Measurements from ENCODE around the gene ALK. TPM values are rescaled to one million over a fixed set of nuclear protein-coding genes. Genes with fewer than 3 reads are reported as not detected.
A peak's percentile ranks its signal among the peaks of the same experiment; 100 is the strongest.
"Not testable (repeated sequence)": the region's sequence is repeated elsewhere in the genome, so short reads cannot be mapped to it uniquely, and the experiment has no call there.

ALK gene
- total RNA-seq, 2 donors from 2014 or later: under 0.01 to 0.26 TPM

DNA sequence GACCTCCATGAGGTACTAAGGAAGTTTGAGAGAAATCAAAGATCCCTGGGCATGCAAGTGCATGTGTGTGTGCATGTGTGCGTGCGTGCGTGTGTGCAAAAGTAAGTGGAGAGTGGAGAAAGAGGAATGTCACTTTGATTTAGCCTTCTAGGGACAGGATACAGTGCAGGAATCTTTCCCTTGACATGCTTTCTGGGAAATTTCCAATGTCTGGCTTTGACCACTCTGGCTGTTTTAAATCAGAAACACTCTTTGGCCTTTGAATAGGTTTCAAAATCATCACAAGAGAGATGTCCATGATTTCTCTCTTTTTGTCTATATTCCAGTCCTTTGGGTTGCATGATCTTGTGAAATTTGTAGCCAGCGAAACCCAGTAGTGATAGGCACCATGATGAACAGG lies 162.0 kb downstream of the ALK start:
- Histone ChIP-seq H3K27ac (no peak overlapping the region), H3K4me3 (no peak overlapping the region), H3K36me3 (replicated peaks in 1 of 2; ENCODE audit: insufficient read depth in 1 of 2, low read depth in 2 of 2) (no peaks in the 10 kb centered on the region), H3K4me1 (peaks cover 8% of the 10 kb centered on the region), H3K9me3 (no peaks in the 10 kb centered on the region), H3K27me3 (no peaks in the 10 kb centered on the region)
- WGBS, 2 donors: 84 to 90% methylated on average over 4 of the region's 4 CpGs
- no peak for DNase-seq
- TF ChIP-seq, protein P1, sequence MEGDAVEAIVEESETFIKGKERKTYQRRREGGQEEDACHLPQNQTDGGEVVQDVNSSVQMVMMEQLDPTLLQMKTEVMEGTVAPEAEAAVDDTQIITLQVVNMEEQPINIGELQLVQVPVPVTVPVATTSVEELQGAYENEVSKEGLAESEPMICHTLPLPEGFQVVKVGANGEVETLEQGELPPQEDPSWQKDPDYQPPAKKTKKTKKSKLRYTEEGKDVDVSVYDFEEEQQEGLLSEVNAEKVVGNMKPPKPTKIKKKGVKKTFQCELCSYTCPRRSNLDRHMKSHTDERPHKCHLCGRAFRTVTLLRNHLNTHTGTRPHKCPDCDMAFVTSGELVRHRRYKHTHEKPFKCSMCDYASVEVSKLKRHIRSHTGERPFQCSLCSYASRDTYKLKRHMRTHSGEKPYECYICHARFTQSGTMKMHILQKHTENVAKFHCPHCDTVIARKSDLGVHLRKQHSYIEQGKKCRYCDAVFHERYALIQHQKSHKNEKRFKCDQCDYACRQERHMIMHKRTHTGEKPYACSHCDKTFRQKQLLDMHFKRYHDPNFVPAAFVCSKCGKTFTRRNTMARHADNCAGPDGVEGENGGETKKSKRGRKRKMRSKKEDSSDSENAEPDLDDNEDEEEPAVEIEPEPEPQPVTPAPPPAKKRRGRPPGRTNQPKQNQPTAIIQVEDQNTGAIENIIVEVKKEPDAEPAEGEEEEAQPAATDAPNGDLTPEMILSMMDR (IDR thresholded peaks at IDR 0.05): no peak
- TF ChIP-seq POLR2A (IDR thresholded peaks at IDR 0.05): no peak
- intact Hi-C loops (cut with DNase I): no loop called here
- no peak for ATAC-seq

DNA sequence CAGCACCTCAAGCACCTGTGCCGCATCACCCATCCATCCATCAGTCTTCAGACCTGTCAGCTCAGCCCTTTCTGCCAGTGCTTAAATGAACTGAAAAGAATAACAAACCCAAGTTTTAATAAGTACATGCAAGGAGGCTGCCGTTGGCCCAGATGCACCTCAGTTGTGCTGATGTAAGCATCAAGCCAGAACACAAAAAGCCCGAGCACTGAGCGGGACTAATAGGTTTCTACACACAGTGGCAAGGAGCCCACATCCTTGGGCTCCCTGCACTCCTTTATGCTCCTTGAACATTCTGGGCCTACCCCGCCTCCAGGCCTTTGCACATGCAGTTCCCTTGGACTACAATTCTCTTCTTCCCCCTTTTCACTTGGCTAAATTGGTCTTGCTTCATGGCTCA lies 165.6 kb downstream of the ALK start:
- no peak for TF ChIP-seq POLR2A (IDR thresholded peaks at IDR 0.05)
- TF ChIP-seq, protein P1 (IDR thresholded peaks at IDR 0.05): no peak
- Histone ChIP-seq H3K9me3 (no peaks in the 10 kb centered on the region), H3K4me3 (no peak overlapping the region), H3K27ac (no peak overlapping the region), H3K36me3 (replicated peaks in 1 of 2; ENCODE audit: insufficient read depth in 1 of 2, low read depth in 2 of 2) (no peaks in the 10 kb centered on the region), H3K27me3 (no peaks in the 10 kb centered on the region), H3K4me1 (peaks cover 8% of the 10 kb centered on the region)
- WGBS, 2 donors: 91 to 96% methylated on average over 5 of the region's 5 CpGs
- peak in 1 of 4 donors; percentile 5 for DNase-seq
- no peak for ATAC-seq
- intact Hi-C loops (cut with DNase I): no loop called here

DNA sequence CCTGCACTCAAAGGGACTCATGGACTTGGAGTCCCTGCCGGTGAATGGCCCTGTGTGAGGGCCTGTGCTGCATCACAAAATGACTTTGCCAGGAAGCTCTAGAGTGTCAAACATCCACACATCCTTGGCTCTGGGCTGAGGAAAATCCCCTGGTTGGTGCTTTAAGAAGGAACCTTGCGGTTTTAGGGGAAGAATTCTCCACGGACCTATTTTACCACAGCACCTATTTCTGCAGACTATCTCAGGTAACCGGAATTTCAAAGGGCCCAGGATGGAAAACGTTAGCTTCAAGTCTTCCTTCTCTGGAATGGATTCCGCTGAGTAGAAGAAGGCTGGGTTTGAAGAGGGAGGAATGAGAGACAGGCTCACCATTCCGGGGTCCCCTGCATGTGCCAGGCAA lies 166.2 kb downstream of the ALK start:
- TF ChIP-seq, protein P1 (IDR thresholded peaks at IDR 0.05): no peak
- TF ChIP-seq POLR2A (IDR thresholded peaks at IDR 0.05): no peak
- no peaks in the 10 kb centered on the region for H3K9me3 ChIP-seq
- WGBS, 2 donors: 89 to 97% methylated on average over 7 of the region's 7 CpGs
- H3K27me3 ChIP-seq: no peaks in the 10 kb centered on the region
- no peak overlapping the region for H3K27ac ChIP-seq
- no peak overlapping the region for H3K4me3 ChIP-seq
- ATAC-seq: no peak
- H3K4me1 ChIP-seq: peaks cover 8% of the 10 kb centered on the region
- DNase-seq: no peak
- no peaks in the 10 kb centered on the region for H3K36me3 ChIP-seq (replicated peaks in 1 of 2; ENCODE audit: insufficient read depth in 1 of 2, low read depth in 2 of 2)
- intact Hi-C loops (cut with DNase I): no loop called here

DNA sequence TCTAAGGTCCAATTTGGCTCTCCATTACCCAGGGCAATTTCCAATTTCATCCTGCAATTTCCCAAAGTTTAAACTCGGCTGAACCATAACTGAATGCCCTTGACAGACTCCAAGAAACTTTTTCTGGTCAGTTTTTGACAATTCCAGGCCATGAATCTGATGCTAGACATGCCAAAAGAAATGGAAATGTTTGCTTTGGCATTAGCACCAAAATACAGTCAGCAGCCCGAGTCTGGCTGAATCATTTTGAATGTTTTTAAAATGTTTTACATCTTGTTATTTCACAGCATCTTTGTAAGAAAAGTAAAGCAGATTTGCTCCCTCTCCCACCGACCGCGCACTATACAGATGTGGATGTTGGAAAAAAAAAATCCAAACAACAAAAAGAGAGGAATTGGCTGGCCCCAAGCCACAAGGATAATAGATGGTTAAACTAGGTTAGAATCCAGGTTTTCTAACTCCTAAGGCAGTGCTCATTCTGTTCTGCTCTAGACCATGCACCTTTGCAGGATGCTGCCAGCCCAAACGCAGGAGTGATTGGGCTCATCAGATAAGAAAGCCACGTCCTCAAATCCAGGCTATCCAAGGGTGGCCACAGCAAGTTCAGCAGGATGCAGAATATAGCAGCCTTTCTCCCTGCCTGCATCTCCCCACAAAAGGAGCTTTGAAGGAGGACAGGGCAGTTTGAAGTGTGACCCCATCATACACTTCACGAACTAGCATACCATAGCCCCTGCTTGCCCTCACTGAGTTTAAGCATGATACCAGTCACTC lies 167.5 kb downstream of the ALK start:
- TF ChIP-seq, protein P1 (IDR thresholded peaks at IDR 0.05): no peak
- no peak for TF ChIP-seq POLR2A (IDR thresholded peaks at IDR 0.05)
- no peaks in the 10 kb centered on the region for H3K36me3 ChIP-seq (replicated peaks in 1 of 2; ENCODE audit: insufficient read depth in 1 of 2, low read depth in 2 of 2)
- no peak for DNase-seq
- WGBS, 2 donors: 50 to 53% methylated on average over 8 of the region's 8 CpGs
- H3K4me3 ChIP-seq: no peak overlapping the region
- no peaks in the 10 kb centered on the region for H3K4me1 ChIP-seq
- H3K27me3 ChIP-seq: no peaks in the 10 kb centered on the region
- no peak for ATAC-seq
- intact Hi-C loops (cut with DNase I): no loop called here
- H3K9me3 ChIP-seq: no peaks in the 10 kb centered on the region
- H3K27ac ChIP-seq: no peak overlapping the region

DNA sequence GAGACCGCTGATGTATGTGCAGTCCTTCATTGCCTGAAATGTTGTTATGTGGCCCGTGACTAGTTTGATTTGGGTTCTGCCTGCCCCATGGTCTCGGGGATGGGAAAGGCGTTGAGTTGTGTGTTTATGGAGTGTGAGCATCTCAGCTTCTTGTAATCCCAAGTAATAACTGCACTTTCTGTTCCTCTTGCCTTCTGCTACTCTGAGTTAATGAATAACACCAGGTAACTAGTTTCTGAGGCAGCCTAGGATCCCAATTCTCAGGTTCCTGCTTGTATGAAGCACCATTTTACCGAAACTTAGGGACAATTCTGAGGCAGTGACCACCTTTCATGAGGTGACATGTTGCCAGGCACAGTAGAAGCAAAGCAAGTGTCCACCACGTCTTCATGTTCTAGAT lies 170.0 kb downstream of the ALK start:
- no peak overlapping the region for H3K27ac ChIP-seq
- intact Hi-C loops (cut with DNase I): no loop called here
- 85 to 88% methylated on average over 6 of the region's 6 CpGs for WGBS, 2 donors

DNA sequence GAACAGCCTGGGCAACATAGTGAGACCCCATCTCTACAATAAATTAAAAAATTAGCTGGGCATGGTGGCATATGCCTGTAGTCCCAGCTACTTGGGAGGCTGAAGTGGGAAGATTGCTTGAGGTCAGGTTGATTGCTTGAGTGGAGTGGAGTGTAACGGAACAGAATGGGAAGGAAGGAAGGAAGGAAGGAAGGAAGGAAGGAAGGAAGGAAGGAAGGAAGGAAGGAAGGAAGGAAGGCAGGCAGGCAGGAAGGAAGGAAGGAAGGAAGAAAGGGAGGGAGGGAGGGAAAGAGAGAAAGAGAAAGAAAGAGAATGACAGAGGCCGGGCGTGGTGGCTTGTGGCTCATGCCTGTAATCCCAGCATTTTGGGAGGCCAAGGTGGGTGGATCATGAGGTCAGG lies 170.9 kb downstream of the ALK start:
- H3K4me1 ChIP-seq; H3K27ac ChIP-seq; DNase-seq; ATAC-seq; intact Hi-C loops (cut with DNase I); H3K27me3 ChIP-seq; H3K36me3 ChIP-seq (replicated peaks in 1 of 2; ENCODE audit: insufficient read depth in 1 of 2, low read depth in 2 of 2); H3K4me3 ChIP-seq; H3K9me3 ChIP-seq: not testable (repeated sequence)
- WGBS, 2 donors: 90 to 97% methylated on average over 3 of the region's 3 CpGs

More for the DNA sequence above, 170.0 kb downstream of the ALK start:
- TF ChIP-seq, protein P1 (IDR thresholded peaks at IDR 0.05): no peak
- no peak for TF ChIP-seq POLR2A (IDR thresholded peaks at IDR 0.05)
- no peaks in the 10 kb centered on the region for H3K27me3 ChIP-seq
- H3K4me3 ChIP-seq: no peak overlapping the region
- ATAC-seq (no peak), DNase-seq (no peak)
- no peaks in the 10 kb centered on the region for H3K9me3 ChIP-seq
- H3K4me1 ChIP-seq: no peaks in the 10 kb centered on the region
- H3K36me3 ChIP-seq (replicated peaks in 1 of 2; ENCODE audit: insufficient read depth in 1 of 2, low read depth in 2 of 2): no peaks in the 10 kb centered on the region
